ENCODE data around the gene CHPF2.

- no peak for TF ChIP-seq ZNF274 (IDR thresholded peaks at IDR 0.05; ENCODE audit: low read depth, low read length)
- no peak for TF ChIP-seq YY1 (IDR thresholded peaks at IDR 0.05; ENCODE audit: insufficient read depth, insufficient read length)
- no peak for TF ChIP-seq SUZ12 (IDR thresholded peaks at IDR 0.05; ENCODE audit: extremely low read depth, insufficient read depth, insufficient read length)
These were observed 38.1 kb upstream of the CHPF2 start for GRCh38 chr7:151194188-151194587.
